K562 (cell line): ENCODE measurements around the gene SNIP1. TPM values are rescaled to one million over a fixed set of nuclear protein-coding genes. Genes with fewer than 3 reads are reported as not detected.
A peak's percentile ranks its signal among the peaks of the same experiment; 100 is the strongest.

Experiments used
- ATAC-seq: fragments of 200-7000 bp; cut with Tn5 transposase; 3 replicates; pipeline ENCODE4 v1.9.1; 2020; ENCODE audit warnings: moderate library complexity
- BruUV-seq: library from RNA; stranded (reverse); fragments of 400-500 nt; replicated peaks from 2 replicates; lab custom pipeline; 2021; lab: Mats Ljungman, UMichigan
- CTCF ChIA-PET: fragments of 300-600 bp; formaldehyde crosslinking; extraction: SDS; loops from one replicate; lab custom pipeline; 2021; ENCODE audit warnings: low intra/inter-chr PET ratio; lab: Yijun Ruan, JAX
- POLR2A ChIA-PET: fragments of 300-600, 350-650 bp; sonication (Branson Sonifier 250); formaldehyde crosslinking; extraction: SDS; loops from one replicate; lab custom pipeline; 2021; ENCODE audit warnings: antibody characterized with exemption, inconsistent platforms; lab: Yijun Ruan, JAX
- DNase-seq, 4 experiments: peaks; one replicate each; pipeline versions ENCODE4 v3.0.0 to v3.0.0-alpha.2; 2011 to 2018; ENCODE audit warnings: low spot score in 3 of 4, mixed read lengths in 3 of 4; ENCODE audit errors: extremely low read depth in 1 of 4
- FAIRE-seq: peaks from 2 replicates; lab custom pipeline; 2011; peaks lifted over from hg19 to GRCh38; lab: Jason Lieb, UNC
- H2AFZ ChIP-seq: 2 replicates; pipeline ENCODE4 v1.6.0; 2011; ENCODE audit warnings: low read depth, low read length, control low read depth, inconsistent platforms
- H3K27ac ChIP-seq: fragments of 200-600 bp; 3 replicates; pipeline ENCODE4 v1.8.0; 2011; ENCODE audit warnings: low read depth, mild to moderate bottlenecking, control low read depth, inconsistent platforms, low read length, moderate library complexity, mixed read lengths; ENCODE audit errors: extremely low read depth
- H3K27me3 ChIP-seq, 2 experiments: fragments of 300-600 bp in 1 of 2; 2 replicates in 1 of 2; 3 replicates in 1 of 2; pipeline versions ENCODE4 v1.6.0 to v1.8.0; 2011; ENCODE audit warnings: inconsistent platforms in 2 of 2, low read length in 2 of 2, mild to moderate bottlenecking in 1 of 2, mixed read lengths in 1 of 2, moderate library complexity in 1 of 2; ENCODE audit not compliant: control insufficient read depth in 2 of 2, insufficient read depth in 2 of 2
- H3K36me3 ChIP-seq: fragments of 300-600 bp; 3 replicates; pipeline ENCODE4 v1.8.0; 2011; ENCODE audit warnings: mild to moderate bottlenecking, low read length, inconsistent platforms; ENCODE audit not compliant: control insufficient read depth, insufficient read depth
- H3K4me1 ChIP-seq, 2 experiments: fragments of 200-600 bp in 1 of 2; replicated peaks in 1 of 2; 2 replicates in 1 of 2; 3 replicates in 1 of 2; pipeline versions ENCODE4 v1.5.1 to v1.8.0; 2011; ENCODE audit warnings: inconsistent platforms in 2 of 2, low read length in 2 of 2, mild to moderate bottlenecking in 1 of 2, mixed read lengths in 1 of 2, moderate library complexity in 1 of 2; ENCODE audit not compliant: control insufficient read depth in 2 of 2, insufficient read depth in 2 of 2
- H3K4me2 ChIP-seq: 2 replicates; pipeline ENCODE4 v1.6.1; 2011; ENCODE audit warnings: low read length, control low read depth, inconsistent platforms, mixed read lengths; ENCODE audit not compliant: insufficient read depth
- H3K4me3 ChIP-seq: fragments of 200-600 bp; sonication (generic), shearing (Covaris generic); 2 replicates; pipeline ENCODE4 v1.5.1; 2016; ENCODE audit warnings: control low read depth, inconsistent platforms
- H3K79me2 ChIP-seq: fragments of 200-600 bp; 3 replicates; pipeline ENCODE4 v1.8.0; 2011; ENCODE audit warnings: low read length, inconsistent platforms; ENCODE audit not compliant: control insufficient read depth, insufficient read depth
- H3K9ac ChIP-seq, 2 experiments: 2 replicates each; pipeline versions ENCODE4 v1.6.0 to v1.6.1; 2011; ENCODE audit warnings: low read depth in 2 of 2, low read length in 2 of 2, control low read depth in 1 of 2, inconsistent platforms in 1 of 2, mild to moderate bottlenecking in 1 of 2, mixed read lengths in 1 of 2; ENCODE audit not compliant: insufficient read depth in 1 of 2
- H3K9me1 ChIP-seq: one replicate; pipeline ENCODE4 v1.6.0; 2011; ENCODE audit warnings: inconsistent platforms, mild to moderate bottlenecking, low read length, moderate library complexity; ENCODE audit not compliant: control insufficient read depth, insufficient read depth
- H3K9me3 ChIP-seq: replicated peaks from 2 replicates; pipeline ENCODE4 v1.5.1; 2011; ENCODE audit warnings: low read depth, low read length, inconsistent platforms; ENCODE audit not compliant: control insufficient read depth, insufficient read depth
- H4K20me1 ChIP-seq: replicated peaks from 2 replicates; pipeline ENCODE4 v1.6.1; 2011; ENCODE audit warnings: low read length, inconsistent platforms, mixed read lengths; ENCODE audit not compliant: control insufficient read depth, insufficient read depth
- BCLAF1 ChIP-seq, 2 experiments: fragments of 450-650 bp in 1 of 2; IDR thresholded peaks; 2 replicates each; pipeline ENCODE4 v1.6.1; 2011 to 2017; ENCODE audit warnings: low read depth in 2 of 2, antibody characterized with exemption in 1 of 2, borderline replicate concordance in 1 of 2, low read length in 1 of 2, mild to moderate bottlenecking in 1 of 2, mixed read lengths in 1 of 2; ENCODE audit not compliant: control insufficient read depth in 1 of 2
- CEBPB ChIP-seq: fragments of 450-650 bp; IDR thresholded peaks from 2 replicates; pipeline ENCODE4 v1.6.1; 2016; ENCODE audit warnings: missing genetic modification characterization, missing compliant biosample characterization
- FIP1L1 ChIP-seq: fragments of 200-400 bp; formaldehyde crosslinking; IDR thresholded peaks from 2 replicates; pipeline ENCODE4 v1.6.1; 2018; ENCODE audit warnings: mild to moderate bottlenecking, low read depth, low read length; ENCODE audit not compliant: poor library complexity, severe bottlenecking
- FUS ChIP-seq: fragments of 200-400 bp; formaldehyde crosslinking; optimal IDR thresholded peaks from 2 replicates; pipeline ENCODE3; 2017; ENCODE audit warnings: low read depth, low read length
- ZNF395 ChIP-seq: fragments of 200-800 bp; sonication (Bioruptor generic); IDR thresholded peaks from 2 replicates; pipeline ENCODE4 v1.6.1; 2017; ENCODE audit warnings: missing genetic modification characterization, missing compliant biosample characterization
- ZNF76 ChIP-seq: fragments of 250-450 bp; sonication (Bioruptor Pico); IDR thresholded peaks from 2 replicates; pipeline ENCODE4 v1.4.0; 2020; ENCODE audit warnings: mild to moderate bottlenecking, moderate library complexity, borderline replicate concordance
- WGBS: fragments of 100-300 bp; shearing (Covaris generic); methylation state at CpG from one replicate; pipeline ENCODE4 v1.1.6; 2016; ENCODE audit warnings: low coverage, mixed read lengths; ENCODE audit not compliant: insufficient coverage; ENCODE audit errors: missing lambda C conversion rate; 5-methylcytosine and 5-hydroxymethylcytosine counted together
- in situ Hi-C: fragments of 300-500 bp; cut with MboI; formaldehyde crosslinking; loops from 4 replicates; pipeline ENCODE4 v1.15.0; 2018; ENCODE audit warnings: inconsistent platforms, mixed read lengths
- intact Hi-C: fragments of 100-400 bp; cut with micrococcal nuclease; formaldehyde crosslinking; loops from 2 replicates; pipeline ENCODE4 v1.14.2; 2022
- polyA plus RNA-seq, 8 experiments: library from polyadenylated mRNA; depleted of rRNA in 4 of 8; stranded (reverse) in 5 of 8; unstranded in 3 of 8; fragments of >200 nt; fragmentation: Nextera tagmentation in 2 of 8; fragmentation: Illumina TruSeq in 1 of 8; extraction: Ambion mirVana in 2 of 8; extraction: Trizol in 1 of 8; gene quantifications; 2 replicates each; pipeline versions ENCODE4 v1.2.1 to v1.2.3, GENCODE V29; 2011 to 2014; ENCODE audit warnings: inconsistent platforms in 1 of 8, missing spikeins in 1 of 8
- total RNA-seq, 7 experiments: library from RNA; depleted of rRNA in 6 of 7; stranded (reverse); fragments of >200 nt in 6 of 7; fragmentation: Illumina TruSeq in 2 of 7; extraction: Trizol in 2 of 7; gene quantifications; 2 replicates each; pipeline versions ENCODE4 v1.2.1 to v1.2.3, GENCODE V29; 2011 to 2021; ENCODE audit warnings: low replicate concordance in 1 of 7

The SNIP1 gene
- total and polyA plus RNA-seq, 9 of the 15 experiments (the other 6 are each of a cell fraction or from before 2014, with no cell fraction given) = 2.9 to 25.9 (median 14.6) TPM

- H3K79me2 ChIP-seq = no peaks in the 10 kb centered on the region; the same call in 1 of the 3 replicates
- POLR2A ChIA-PET = interaction anchor here (1.1 to 2.3 kb wide), 3 partner anchors 8 to 20 kb away, joined by 4 to 8 read pairs (median 7); partner anchors contain the start of gene GNL2
- no peak overlapping the region for H3K9ac ChIP-seq
- FAIRE-seq (no peak), ATAC-seq (no peak), DNase-seq (no peak)
- 89% methylated on average over 5 of the region's 5 CpGs for WGBS
- TF ChIP-seq FUS = no peak
- TF ChIP-seq CEBPB = 0 out of 2 replicates have a peak, but pooled peaks have one; percentile 7
- no peaks in the 10 kb centered on the region for H4K20me1 ChIP-seq
- no peak overlapping the region for H3K27ac ChIP-seq
- BruUV-seq = no TSS peak
- no peaks in the 10 kb centered on the region for H3K9me3 ChIP-seq
- no peaks in the 10 kb centered on the region for H3K4me1 ChIP-seq
- peaks cover 93% of the 10 kb centered on the region for H3K36me3 ChIP-seq
- peaks cover 2% of the 10 kb centered on the region for H3K9me1 ChIP-seq
- no peaks in the 10 kb centered on the region for H3K27me3 ChIP-seq
- CTCF ChIA-PET = no interaction called here
- H3K4me2 ChIP-seq = no peak overlapping the region
- H3K4me3 ChIP-seq = no peak overlapping the region
- in situ Hi-C loops = no loop called here
- intact Hi-C loops = no loop called here
- no peak overlapping the region for H2AFZ ChIP-seq
Measured at GRCh38 chr1:37575692-37576091, 21.6 kb upstream of the SNIP1 start.

GRCh38 chr1:37574834-37575480 lies 20.9 kb upstream of the SNIP1 start:
- no peak for FAIRE-seq
- in situ Hi-C loops = no loop called here

More at GRCh38 chr1:37574834-37575480, 20.9 kb upstream of the SNIP1 start:
- H3K4me1 ChIP-seq = no peaks in the 10 kb centered on the region
- no peaks in the 10 kb centered on the region for H3K9me3 ChIP-seq
- H3K9me1 ChIP-seq = peaks cover 2% of the 10 kb centered on the region
- H3K9ac ChIP-seq = no peak overlapping the region
- BruUV-seq = no TSS peak
- H3K79me2 ChIP-seq = no peaks in the 10 kb centered on the region; the same call in 2 of the 3 replicates
- ChIA-PET CTCF (no interaction called here), POLR2A (interaction anchor here (1.5 to 2.3 kb wide), 2 partner anchors 9 to 12 kb away, joined by 4 to 8 read pairs; no protein-coding TSS in a partner anchor)
- H3K4me3 ChIP-seq = no peak overlapping the region
- intact Hi-C loops = no loop called here
- H4K20me1 ChIP-seq = no peaks in the 10 kb centered on the region
- peaks cover 91% of the 10 kb centered on the region for H3K36me3 ChIP-seq
- 90% methylated on average over 7 of the region's 7 CpGs for WGBS
- no peaks in the 10 kb centered on the region for H3K27me3 ChIP-seq
- TF ChIP-seq ZNF76 (CRISPR knock-in tag) (no peak), BCLAF1 (IDR thresholded peaks at IDR 0.05; ENCODE audit: borderline replicate concordance in 1 of 2, control insufficient read depth in 1 of 2, low read depth in 2 of 2, low read length in 1 of 2) (no peak), FIP1L1 (no peak), ZNF395 (CRISPR knock-in tag) (no peak)
- no peak overlapping the region for H3K4me2 ChIP-seq
- no peak overlapping the region for H3K27ac ChIP-seq
- ATAC-seq = no peak
- no peak overlapping the region for H2AFZ ChIP-seq
- no peak for DNase-seq
